Subcutaneous adipose tissue (tissue), 4 donors: ENCODE data around the gene PRSS57. TPM values are rescaled to one million over a fixed set of nuclear protein-coding genes. Genes with fewer than 3 reads are reported as not detected.

Source experiments
- total RNA-seq, 4 donors: library from RNA; depleted of rRNA; stranded (reverse); fragments of >200 nt; gene quantifications; one replicate each; pipeline ENCODE4 v1.1.0, GENCODE V29; 2016
- TF ChIP-seq, protein P1 (sequence below): fragments of 450-650 bp; IDR thresholded peaks from one replicate; pipeline ENCODE4 v1.5.1; 2016; ENCODE audit warnings: low read depth, mild to moderate bottlenecking, control low read depth, antibody characterized with exemption, moderate library complexity

PRSS57 gene
- total RNA-seq, 4 donors from 2014 or later = not detected

DNA sequence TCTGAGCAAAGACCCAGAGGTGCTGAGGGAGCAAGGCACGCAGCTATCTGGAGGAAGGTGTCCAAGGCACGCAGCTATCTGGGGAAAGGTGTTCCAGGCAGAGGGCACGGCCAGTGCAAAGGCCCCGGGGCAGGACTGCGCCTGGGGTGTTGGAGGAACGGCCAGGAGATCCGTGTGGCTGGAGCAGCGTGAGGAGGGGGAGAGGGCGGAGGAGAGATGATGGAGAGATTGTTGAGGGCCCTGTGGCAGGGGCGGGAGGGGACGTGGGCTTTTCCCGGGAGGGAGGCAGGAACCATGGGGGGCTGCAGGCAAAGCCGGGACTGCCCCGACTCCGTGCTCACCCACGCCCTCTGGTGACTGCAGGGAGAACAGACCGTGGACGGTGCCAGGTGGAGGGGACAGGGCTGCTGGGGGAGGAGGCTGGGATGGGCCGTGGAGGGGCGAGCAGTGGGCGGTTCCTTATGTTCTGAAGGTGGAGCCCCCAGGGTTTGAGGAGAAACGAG lies 42.4 kb upstream of the PRSS57 start:
- TF ChIP-seq, protein P1, sequence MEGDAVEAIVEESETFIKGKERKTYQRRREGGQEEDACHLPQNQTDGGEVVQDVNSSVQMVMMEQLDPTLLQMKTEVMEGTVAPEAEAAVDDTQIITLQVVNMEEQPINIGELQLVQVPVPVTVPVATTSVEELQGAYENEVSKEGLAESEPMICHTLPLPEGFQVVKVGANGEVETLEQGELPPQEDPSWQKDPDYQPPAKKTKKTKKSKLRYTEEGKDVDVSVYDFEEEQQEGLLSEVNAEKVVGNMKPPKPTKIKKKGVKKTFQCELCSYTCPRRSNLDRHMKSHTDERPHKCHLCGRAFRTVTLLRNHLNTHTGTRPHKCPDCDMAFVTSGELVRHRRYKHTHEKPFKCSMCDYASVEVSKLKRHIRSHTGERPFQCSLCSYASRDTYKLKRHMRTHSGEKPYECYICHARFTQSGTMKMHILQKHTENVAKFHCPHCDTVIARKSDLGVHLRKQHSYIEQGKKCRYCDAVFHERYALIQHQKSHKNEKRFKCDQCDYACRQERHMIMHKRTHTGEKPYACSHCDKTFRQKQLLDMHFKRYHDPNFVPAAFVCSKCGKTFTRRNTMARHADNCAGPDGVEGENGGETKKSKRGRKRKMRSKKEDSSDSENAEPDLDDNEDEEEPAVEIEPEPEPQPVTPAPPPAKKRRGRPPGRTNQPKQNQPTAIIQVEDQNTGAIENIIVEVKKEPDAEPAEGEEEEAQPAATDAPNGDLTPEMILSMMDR = no peak

DNA sequence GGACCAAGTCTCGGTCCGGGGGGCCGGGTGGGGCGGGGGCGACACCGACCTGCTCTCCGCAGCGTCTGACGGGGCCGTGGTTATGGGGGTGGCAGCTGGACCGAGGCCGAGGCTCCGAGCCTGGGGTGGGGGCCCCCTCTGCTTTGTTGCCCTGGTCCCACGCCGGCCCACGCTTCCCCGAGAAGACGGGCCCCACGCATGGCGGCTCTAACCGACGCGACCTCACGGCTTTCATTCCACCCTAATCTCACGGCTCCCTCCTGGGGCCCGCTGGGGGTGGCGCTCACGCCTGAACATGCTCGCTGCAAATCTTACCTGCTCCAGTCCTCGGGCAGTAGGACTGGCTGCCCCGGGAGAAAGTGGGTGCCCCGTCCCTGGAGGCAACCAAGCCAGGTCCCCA lies 40.9 kb upstream of the PRSS57 start:
- TF ChIP-seq, protein P1 = no peak

DNA sequence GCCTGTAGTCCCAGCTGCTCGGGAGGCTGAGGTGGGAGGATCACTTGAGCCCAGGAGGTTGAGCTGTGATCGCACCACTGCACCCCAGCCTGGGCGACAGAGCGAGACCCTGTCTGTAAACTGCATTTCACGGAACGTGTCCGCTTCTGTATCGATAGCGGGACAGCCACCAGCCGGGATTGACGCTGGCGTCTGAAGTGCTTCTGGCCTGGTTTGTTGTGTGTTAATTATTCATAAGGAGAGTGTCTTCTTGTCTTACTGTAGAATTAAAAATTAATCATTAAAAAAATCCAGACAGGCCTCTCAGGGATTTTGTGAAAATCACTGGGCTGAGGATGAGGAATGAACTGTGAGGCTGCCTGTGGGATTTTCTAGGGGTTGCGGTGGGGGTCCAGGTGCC lies 39.5 kb upstream of the PRSS57 start:
- TF ChIP-seq, protein P1 = no peak

DNA sequence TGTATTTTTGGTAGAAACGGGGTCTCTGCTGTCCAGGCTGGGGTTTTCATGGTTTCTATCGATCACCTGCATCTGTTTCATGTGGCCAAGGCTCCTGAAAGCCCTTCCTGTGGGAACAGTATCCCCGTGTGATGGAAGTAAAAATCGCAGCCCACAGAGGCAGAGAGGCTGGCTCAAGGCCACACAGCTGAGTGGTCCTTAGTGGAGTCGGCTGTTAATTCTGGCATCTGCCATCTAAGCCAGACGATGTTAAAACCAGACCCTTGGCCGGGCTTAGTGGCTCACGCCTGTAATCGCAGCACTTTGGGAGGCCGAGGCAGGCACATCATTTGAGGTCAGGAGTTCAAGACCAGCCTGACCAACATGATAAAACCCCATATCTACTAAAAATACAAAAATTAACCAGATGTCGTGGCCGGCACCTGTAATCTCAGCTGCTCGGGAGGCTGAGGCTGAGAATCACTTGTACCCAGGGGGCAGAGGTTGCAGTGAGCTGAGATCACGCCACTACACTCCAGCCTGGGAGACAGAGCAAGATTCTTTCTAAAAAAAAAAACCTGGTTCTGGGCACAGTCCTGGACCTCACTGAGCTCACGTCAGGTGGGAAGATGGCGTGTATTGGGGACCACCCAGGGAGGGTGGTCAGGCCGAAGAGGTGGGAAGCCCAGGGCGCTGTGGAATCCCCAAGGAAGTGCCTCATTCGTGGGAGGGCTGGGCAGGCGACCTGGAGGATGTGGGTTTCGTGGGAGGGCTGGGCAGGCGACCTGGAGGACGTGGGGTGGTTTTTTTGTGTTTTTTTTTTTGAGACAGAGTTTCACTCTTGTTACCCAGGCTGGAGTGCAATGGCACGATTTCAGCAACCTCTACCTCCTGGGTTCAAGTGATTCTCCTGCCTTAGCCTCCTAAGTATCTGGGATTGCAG lies 37.2 kb upstream of the PRSS57 start:
- TF ChIP-seq, protein P1 = no peak

DNA sequence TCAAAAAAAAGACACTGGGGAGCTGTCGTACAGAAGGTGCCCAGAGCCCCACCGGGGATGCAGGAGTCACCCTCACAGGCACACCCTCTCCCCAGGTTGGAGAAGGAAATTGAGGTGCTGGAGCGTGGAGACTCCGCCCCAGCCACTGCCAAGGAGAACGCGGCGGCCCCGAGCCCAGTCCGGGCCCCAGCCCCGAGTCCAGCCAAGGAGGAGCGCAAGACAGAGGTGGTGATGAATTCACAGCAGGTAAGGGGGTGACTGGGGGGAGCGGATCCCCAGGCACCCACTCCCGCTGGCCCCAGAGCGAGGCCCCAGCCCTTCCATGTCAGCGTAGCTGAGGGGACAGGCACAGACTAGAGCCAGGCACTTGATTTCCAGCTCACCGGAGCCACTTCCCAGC lies 35.7 kb upstream of the PRSS57 start:
- TF ChIP-seq, protein P1 = no peak

DNA sequence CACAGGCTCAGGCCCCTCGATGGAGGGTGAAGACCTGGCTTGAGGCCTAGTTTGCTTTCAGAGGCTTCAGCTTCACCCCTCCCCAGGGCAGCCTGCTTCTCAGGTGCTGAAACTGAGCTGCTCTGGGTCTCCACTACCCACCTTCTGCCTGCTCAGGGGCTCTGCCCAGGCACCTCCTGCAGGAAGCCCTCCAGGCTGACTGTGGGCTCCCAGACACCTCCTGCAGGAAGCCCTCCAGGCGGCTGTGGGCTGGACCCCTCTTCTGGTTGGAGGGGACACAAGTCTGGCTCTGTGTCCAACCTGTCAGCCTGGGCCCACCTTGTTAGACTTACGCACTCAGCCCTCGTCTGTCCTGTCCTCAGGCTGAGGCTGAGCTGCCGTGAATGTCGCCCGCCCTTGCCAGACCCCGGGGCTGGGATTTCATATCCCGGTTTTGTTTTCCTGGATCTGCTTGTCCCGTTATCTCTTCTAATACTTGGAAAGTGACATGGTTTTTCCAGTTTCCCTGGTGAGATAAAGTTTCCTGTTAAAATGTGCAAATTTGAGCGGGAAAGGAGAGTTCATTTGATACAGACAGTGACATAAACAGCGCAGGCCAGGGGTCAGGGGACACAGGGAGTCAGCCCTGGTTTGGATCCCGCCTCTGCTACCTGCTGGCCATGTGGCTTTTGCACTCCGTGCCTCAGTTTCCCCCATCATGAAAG lies 34.9 kb upstream of the PRSS57 start:
- TF ChIP-seq, protein P1 = no peak

DNA sequence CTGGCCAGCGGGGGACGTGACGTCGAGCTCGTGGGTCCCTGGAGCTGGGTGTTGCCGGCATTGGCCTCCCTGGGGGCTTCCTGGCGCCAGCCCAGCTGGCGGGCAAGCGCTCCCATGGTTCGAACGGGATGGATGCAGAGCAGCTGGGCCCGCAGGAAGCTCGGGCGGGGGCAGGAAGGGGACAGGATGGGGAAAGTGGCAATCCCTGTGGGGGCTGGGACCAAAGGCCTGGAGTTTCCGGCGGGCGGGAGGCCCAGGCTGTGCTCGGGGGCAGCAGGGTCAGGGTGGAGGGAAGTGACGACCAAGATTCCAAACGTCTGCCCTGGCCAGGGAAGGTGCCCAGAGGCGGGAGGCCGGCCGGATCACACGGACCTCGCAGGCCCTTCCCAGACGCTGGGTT lies 32.8 kb upstream of the PRSS57 start:
- TF ChIP-seq, protein P1 = no peak
